Breast epithelium (tissue), 3 donors: ENCODE measurements around the gene TPK1.
"Not testable (repeated sequence)": the region's sequence is repeated elsewhere in the genome, so short reads cannot be mapped to it uniquely, and the experiment has no call there.

Source experiments
- CTCF ChIP-seq, 3 donors: fragments of 450-650 bp; IDR thresholded peaks; one replicate each; pipeline ENCODE4 v1.5.1; 2016 to 2017; ENCODE audit warnings: antibody characterized with exemption in 3 of 3, mild to moderate bottlenecking in 3 of 3, moderate library complexity in 3 of 3
- POLR2A ChIP-seq: fragments of 450-650 bp; IDR thresholded peaks from one replicate; pipeline ENCODE4 v1.6.1; 2016; ENCODE audit warnings: antibody characterized with exemption, mild to moderate bottlenecking, moderate library complexity
- POLR2AphosphoS5 ChIP-seq, 3 donors: sonication (generic); formaldehyde crosslinking; IDR thresholded peaks; one replicate each; pipeline ENCODE4 v1.6.1; 2017; ENCODE audit warnings: antibody characterized with exemption in 3 of 3

GRCh38 chr7:144726840-144727239 is 109.0 kb downstream of the TPK1 start:
- TF ChIP-seq POLR2A; CTCF (IDR thresholded peaks at IDR 0.05); POLR2AphosphoS5 (IDR thresholded peaks at IDR 0.05): not testable (repeated sequence)
